ENCODE data around the gene TMEM183A.

Gene TMEM183A

GRCh38 chr1:203044546-203045250 is 37.5 kb downstream of the TMEM183A start:
- DNase-seq (ENCODE audit: extremely low read depth in 1 of 2, low read depth in 1 of 2): no peak

DNA sequence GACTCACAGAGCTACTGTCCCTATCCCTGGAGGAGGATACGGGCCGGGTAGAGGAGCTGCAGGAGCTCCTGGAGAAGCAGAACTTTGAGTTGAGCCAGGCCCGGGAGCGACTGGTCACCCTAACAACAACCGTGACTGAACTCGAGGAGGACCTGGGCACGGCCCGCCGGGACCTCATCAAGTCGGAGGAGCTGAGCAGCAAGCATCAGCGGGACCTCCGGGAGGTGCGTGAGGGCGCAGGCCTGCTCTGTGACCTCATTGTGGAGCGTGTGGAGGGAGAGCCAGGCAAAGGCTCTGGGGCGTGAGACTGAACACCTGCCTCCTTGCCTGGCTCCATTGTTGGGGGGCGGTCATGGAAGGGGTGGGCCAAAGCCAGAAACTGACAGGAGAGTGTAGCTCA is 38.2 kb downstream of the TMEM183A start:
- no peak for DNase-seq (ENCODE audit: extremely low read depth in 1 of 2, low read depth in 1 of 2)

DNA sequence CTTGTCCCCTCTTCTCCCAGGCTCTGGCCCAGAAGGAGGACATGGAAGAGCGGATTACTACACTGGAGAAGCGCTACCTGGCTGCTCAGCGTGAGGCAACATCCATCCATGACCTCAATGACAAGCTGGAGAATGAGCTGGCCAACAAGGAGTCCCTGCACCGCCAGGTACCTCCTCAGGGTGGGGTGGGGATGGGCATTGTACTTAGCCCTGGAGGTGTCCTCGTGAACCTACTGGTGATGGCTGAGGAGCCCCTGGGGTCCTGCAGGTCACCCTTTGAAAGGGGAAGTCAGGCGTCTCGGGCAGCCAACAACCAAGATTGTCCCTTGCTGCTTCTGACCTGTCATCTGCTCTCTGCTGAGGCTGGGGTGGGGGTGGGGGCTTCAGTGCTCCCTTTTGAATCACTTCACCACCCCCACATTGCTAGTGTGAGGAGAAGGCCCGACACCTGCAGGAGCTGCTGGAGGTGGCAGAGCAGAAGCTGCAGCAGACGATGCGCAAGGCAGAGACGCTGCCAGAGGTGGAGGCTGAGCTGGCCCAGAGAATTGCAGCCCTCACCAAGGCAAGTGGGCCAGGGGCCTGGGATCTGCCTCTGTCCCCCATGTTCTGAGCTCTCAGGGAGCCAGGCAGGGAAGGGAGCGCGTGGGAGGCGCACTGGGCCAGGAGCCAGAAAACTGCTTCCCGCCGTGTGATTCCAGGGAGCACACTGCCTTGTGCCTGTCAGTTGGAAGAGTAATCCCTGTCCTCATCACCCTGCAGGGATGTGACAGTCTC is 38.8 kb downstream of the TMEM183A start:
- DNase-seq (ENCODE audit: extremely low read depth in 1 of 2, low read depth in 1 of 2): no peak

DNA sequence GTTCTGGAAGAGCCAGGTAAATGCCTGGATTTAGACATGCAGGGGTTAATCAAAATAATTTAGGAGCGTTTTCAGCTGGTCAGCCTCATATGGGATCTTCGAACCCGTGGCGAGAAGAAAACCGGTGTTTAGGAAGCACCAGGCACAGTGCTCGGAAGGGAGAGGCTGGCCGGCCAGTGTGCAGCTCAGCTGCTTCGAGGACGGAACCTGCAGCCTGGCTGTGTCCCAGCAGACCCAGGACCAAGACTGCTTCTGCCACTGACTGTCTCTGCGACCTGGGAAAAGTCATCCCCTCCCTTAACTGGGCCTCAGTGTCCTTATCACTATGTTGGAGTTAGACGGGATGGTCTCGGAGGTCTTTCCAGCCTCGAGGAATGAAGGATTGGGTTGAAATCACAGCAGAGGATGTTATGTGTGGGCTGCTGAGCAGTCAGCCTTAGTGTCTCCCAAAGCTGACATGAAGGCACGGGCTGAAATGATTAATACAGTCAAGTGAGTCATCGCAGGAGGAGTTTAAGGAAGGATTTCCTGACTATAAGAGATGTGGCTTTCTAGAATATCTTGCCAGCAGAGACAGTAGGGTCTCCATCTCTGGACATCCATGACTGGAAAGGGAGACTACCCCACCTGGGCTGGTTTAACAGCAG is 39.9 kb downstream of the TMEM183A start:
- no peak for DNase-seq (ENCODE audit: extremely low read depth in 1 of 2, low read depth in 1 of 2)

DNA sequence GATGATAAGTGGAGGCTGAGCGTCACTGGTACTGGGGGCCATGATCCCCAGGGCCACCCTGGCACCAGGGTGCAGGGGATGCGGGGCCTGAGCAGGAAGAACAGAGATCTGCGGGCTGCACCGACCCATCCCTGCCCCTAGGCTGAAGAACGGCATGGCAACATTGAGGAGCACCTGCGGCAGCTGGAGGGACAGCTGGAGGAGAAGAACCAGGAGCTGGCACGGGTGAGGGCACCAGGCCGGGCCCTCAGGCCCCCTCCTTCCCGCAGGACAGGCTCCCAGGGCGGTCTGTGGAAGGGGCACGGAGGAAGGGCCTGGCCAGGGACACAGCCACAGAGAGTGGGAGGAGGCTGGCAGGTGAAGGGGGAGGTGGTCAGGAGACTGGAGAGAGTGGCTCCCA is 40.9 kb downstream of the TMEM183A start:
- no peak for DNase-seq (ENCODE audit: extremely low read depth in 1 of 2, low read depth in 1 of 2)

DNA sequence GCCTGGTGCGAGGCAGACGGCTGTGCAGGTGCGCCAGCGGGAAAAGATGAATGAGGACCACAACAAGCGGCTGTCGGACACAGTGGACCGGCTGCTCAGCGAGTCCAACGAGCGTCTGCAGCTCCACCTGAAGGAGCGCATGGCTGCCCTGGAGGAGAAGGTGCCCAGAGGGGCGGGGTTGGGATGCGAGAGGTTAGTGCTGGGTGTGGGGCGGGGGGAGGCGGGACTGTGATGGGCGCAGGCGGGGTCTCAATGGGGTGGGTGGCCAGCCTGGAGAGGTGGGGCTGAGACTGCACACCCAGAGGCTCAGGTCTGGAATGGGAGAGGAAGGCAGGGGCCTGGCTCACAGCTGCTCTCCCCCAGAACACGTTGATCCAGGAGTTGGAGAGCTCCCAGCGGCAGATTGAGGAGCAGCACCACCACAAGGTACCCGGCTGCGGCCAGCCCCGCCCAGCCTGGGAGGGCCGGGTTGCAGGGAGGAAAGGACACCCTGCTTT is 41.4 kb downstream of the TMEM183A start:
- no peak for DNase-seq (ENCODE audit: extremely low read depth in 1 of 2, low read depth in 1 of 2)

GRCh38 chr1:203049077-203049476 is 41.9 kb downstream of the TMEM183A start:
- DNase-seq (ENCODE audit: extremely low read depth in 1 of 2, low read depth in 1 of 2): no peak

DNA sequence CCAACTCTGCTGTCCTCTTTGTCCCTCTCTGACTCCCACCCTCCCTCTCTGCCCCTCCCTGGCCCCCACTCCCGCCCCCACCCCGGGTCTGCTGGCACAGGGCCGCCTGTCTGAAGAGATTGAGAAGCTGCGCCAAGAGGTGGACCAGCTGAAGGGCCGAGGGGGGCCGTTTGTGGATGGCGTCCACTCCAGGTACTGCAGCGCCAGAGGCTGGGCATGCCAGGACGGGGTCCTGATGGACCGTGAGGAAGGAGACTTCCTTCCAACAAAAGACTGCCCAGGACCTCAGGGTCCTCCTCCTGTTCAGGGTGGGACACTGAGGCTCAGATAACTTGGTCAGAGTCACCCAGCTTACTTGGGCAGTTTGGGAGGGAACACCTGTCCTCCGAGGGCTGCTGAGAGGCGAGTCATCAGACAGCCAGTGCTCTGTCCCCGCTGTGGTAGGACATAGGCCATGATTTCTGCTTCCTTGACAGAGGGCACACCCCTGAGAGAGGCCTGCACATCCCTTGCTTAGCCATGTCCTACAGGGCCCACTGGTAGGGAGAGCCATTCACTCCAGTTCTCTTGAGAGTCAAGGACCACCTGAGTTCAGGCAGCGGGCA is 42.5 kb downstream of the TMEM183A start:
- no peak for DNase-seq (ENCODE audit: extremely low read depth in 1 of 2, low read depth in 1 of 2)

DNA sequence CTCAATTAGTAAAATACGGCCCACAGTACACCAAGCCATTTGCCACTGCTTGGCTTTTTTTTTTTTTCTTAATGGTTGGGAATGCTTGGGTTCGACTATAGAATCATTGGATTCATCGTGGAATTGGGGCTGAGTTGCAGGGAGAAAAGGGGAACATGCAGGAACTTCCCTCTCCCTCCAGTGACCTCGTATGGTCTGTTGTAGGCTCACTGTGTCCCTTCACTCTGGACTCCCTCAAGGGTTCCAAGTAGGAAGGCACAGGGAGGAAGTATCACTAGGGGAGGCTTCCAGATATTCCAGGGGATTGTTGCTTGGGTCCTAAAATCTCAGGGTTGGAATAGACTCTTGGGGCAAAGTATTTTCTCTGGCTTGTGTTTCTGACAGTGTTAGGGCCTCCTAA is 43.7 kb downstream of the TMEM183A start:
- no peak for DNase-seq (ENCODE audit: extremely low read depth in 1 of 2, low read depth in 1 of 2)

GRCh38 chr1:203051841-203052324 is 44.7 kb downstream of the TMEM183A start:
- no peak for DNase-seq (ENCODE audit: extremely low read depth in 1 of 2, low read depth in 1 of 2)

- DNase-seq (ENCODE audit: extremely low read depth in 1 of 2, low read depth in 1 of 2): no peak
Measured at GRCh38 chr1:203052601-203053000, 45.4 kb downstream of the TMEM183A start.

- DNase-seq (ENCODE audit: extremely low read depth in 1 of 2, low read depth in 1 of 2): no peak
Measured at GRCh38 chr1:203054184-203054583, 47.0 kb downstream of the TMEM183A start.

GRCh38 chr1:203054642-203055041 is 47.5 kb downstream of the TMEM183A start:
- no peak for DNase-seq (ENCODE audit: extremely low read depth in 1 of 2, low read depth in 1 of 2)

GRCh38 chr1:203055161-203055799 is 48.1 kb downstream of the TMEM183A start:
- no peak for DNase-seq (ENCODE audit: extremely low read depth in 1 of 2, low read depth in 1 of 2)

GRCh38 chr1:203056012-203056411 is 48.8 kb downstream of the TMEM183A start:
- DNase-seq (ENCODE audit: extremely low read depth in 1 of 2, low read depth in 1 of 2): no peak

- no peak for DNase-seq (ENCODE audit: extremely low read depth in 1 of 2, low read depth in 1 of 2)
Measured at GRCh38 chr1:203056516-203056915, 49.3 kb downstream of the TMEM183A start.

DNA sequence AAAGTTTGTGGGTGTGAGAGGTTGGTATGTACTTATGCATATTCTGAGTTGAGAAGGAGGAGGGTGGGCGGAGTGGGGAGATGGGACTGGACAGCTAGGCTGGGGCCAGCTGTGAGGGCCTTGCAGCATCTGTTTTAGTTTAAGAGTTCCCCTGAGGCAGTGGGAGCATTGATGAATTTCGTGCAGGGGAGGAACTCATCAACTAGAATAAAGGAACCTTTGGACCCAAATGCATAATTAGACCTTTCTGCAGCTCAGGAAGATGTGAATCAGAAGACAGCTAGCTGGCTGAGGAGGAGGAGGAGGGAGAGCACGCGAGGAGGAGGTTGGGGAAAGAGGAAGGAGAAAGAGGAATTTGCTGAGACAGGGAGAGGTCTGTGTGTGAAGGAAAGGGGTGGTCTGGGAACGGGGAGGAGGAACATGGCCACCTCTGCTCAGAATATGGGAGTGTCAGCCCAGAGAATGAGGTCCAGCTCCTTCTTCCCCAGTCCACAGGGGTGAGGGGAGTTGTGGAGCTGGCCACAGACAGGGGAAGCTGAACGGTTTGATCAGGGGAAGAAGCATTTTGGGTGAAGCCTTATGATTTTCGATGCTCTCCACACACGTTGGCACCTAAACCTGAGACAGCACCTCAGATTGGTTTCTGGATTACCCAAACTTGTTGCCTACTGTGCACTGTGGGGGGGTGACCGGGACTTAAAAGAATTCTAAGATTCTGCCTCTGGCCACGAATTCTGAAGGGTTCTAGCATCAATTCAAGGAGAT is 50.9 kb downstream of the TMEM183A start:
- DNase-seq (ENCODE audit: extremely low read depth in 1 of 2, low read depth in 1 of 2): no peak

- DNase-seq (ENCODE audit: extremely low read depth in 1 of 2, low read depth in 1 of 2): no peak
Measured at GRCh38 chr1:203058676-203058935, 51.4 kb downstream of the TMEM183A start.

GRCh38 chr1:203059485-203059884 is 52.3 kb downstream of the TMEM183A start:
- no peak for DNase-seq (ENCODE audit: extremely low read depth in 1 of 2, low read depth in 1 of 2)

GRCh38 chr1:203060115-203060514 is 52.9 kb downstream of the TMEM183A start:
- DNase-seq (ENCODE audit: extremely low read depth in 1 of 2, low read depth in 1 of 2): no peak

Measured in stimulated activated CD8-positive, alpha-beta memory T cell treated with anti-CD3 and anti-CD28 coated beads, Interleukin-7, amount 100 ng/mL, for 48 hours (primary cell).